NT2/D1 (cell line): Measurements from ENCODE around the gene RAB26.

Experiments used
- SUZ12 ChIP-seq: IDR thresholded peaks from 2 replicates; pipeline ENCODE4 v1.6.1; 2011; ENCODE audit not compliant: insufficient read length, insufficient read depth; ENCODE audit errors: extremely low read depth
- YY1 ChIP-seq: IDR thresholded peaks from 2 replicates; pipeline ENCODE4 v1.6.1; 2011; ENCODE audit not compliant: insufficient read length, insufficient read depth
- ZNF274 ChIP-seq: IDR thresholded peaks from 2 replicates; pipeline ENCODE4 v1.6.1; 2011; ENCODE audit warnings: mild to moderate bottlenecking, low read depth, low read length

- TF ChIP-seq YY1, result no peak
- TF ChIP-seq ZNF274, result no peak
- TF ChIP-seq SUZ12, result no peak
Measured at GRCh38 chr16:2149630-2150417, 1.4 kb downstream of the RAB26 start.
